GM19240 (cell line): ENCODE results near the gene FGF8.

Experiments
- DNase-seq: peaks from one replicate; pipeline ENCODE4 v3.0.0; 2011; ENCODE audit warnings: low spot score; ENCODE audit not compliant: insufficient read length

Gene FGF8

GRCh38 chr10:101769541-101770180, 6.3 kb downstream of the FGF8 start:
- no peak for DNase-seq

- no peak for DNase-seq
Measured at GRCh38 chr10:101768791-101769170, 7.1 kb downstream of the FGF8 start.

- DNase-seq: no peak
Measured at GRCh38 chr10:101767966-101768790, 7.7 kb downstream of the FGF8 start.

- DNase-seq: no peak
Measured at GRCh38 chr10:101767600-101767945, 8.3 kb downstream of the FGF8 start.

GRCh38 chr10:101766753-101767599, 8.9 kb downstream of the FGF8 start:
- no peak for DNase-seq

GRCh38 chr10:101766306-101766705, 9.6 kb downstream of the FGF8 start:
- no peak for DNase-seq

- no peak for DNase-seq
Measured at GRCh38 chr10:101763141-101763846, 12.6 kb downstream of the FGF8 start.

GRCh38 chr10:101762736-101763135, 13.2 kb downstream of the FGF8 start:
- DNase-seq: no peak

GRCh38 chr10:101761226-101761625, 14.7 kb downstream of the FGF8 start:
- DNase-seq: no peak

- no peak for DNase-seq
Measured at GRCh38 chr10:101760510-101760909, 15.4 kb downstream of the FGF8 start.

- no peak for DNase-seq
Measured at GRCh38 chr10:101759309-101760247, 16.3 kb downstream of the FGF8 start.

GRCh38 chr10:101758858-101759257, 17.1 kb downstream of the FGF8 start:
- no peak for DNase-seq

- no peak for DNase-seq
Measured at GRCh38 chr10:101752241-101752640, 23.7 kb downstream of the FGF8 start.

GRCh38 chr10:101749047-101750016, 26.6 kb downstream of the FGF8 start:
- DNase-seq: no peak

- DNase-seq: no peak
Measured at GRCh38 chr10:101748496-101748895, 27.4 kb downstream of the FGF8 start.

GRCh38 chr10:101745074-101745696, 30.7 kb downstream of the FGF8 start:
- DNase-seq: no peak

- no peak for DNase-seq
Measured at GRCh38 chr10:101744267-101744666, 31.6 kb downstream of the FGF8 start.

- no peak for DNase-seq
Measured at GRCh38 chr10:101741938-101742337, 34.0 kb downstream of the FGF8 start.

- DNase-seq: no peak
Measured at GRCh38 chr10:101736666-101737065, 39.2 kb downstream of the FGF8 start.
